GM23338 (cell line): Measurements from ENCODE around the gene HSPH1.

ENCODE experiments used
- CTCF ChIP-seq, 2 experiments: fragments of 200-600 bp in 1 of 2; sonication (generic) in 1 of 2; conservative IDR thresholded peaks; 2 replicates each; pipeline versions ENCODE4 v1.5.1 to v1.6.1; 2016 to 2017; ENCODE audit warnings: antibody characterized with exemption in 2 of 2, low read depth in 2 of 2, mild to moderate bottlenecking in 2 of 2, moderate library complexity in 1 of 2
- EZH2 ChIP-seq: fragments of 200-600 bp; sonication (generic); IDR thresholded peaks from one replicate; pipeline ENCODE4 v1.8.0; 2017; ENCODE audit warnings: antibody characterized with exemption, mild to moderate bottlenecking, low read depth; ENCODE audit not compliant: unreplicated experiment
- EZH2phosphoT487 ChIP-seq: fragments of 200-600 bp; sonication (generic); IDR thresholded peaks from one replicate; pipeline ENCODE4 v1.8.1; 2018; ENCODE audit warnings: antibody characterized with exemption; ENCODE audit not compliant: unreplicated experiment
- JUNB ChIP-seq: IDR thresholded peaks from one replicate; pipeline ENCODE4 v1.6.1; 2016; ENCODE audit warnings: antibody characterized with exemption; ENCODE audit not compliant: unreplicated experiment
- POLR2AphosphoS5 ChIP-seq: IDR thresholded peaks from 2 replicates; pipeline ENCODE4 v1.6.1; 2016; ENCODE audit warnings: antibody characterized with exemption, low read depth
- REST ChIP-seq: IDR thresholded peaks from one replicate; pipeline ENCODE4 v1.6.1; 2018; ENCODE audit warnings: antibody characterized with exemption; ENCODE audit not compliant: unreplicated experiment

- TF ChIP-seq POLR2AphosphoS5 (no peak), EZH2phosphoT487 (no peak), CTCF (conservative IDR thresholded peaks at IDR 0.05; ENCODE audit: low read depth in 2 of 2) (no peak), JUNB (no peak), REST (no peak), EZH2 (no peak)
These were observed 21.3 kb upstream of the HSPH1 start for GRCh38 chr13:31182987-31183386.
